SK-N-SH (cell line): ENCODE data around the gene PTAR1. TPM values are rescaled to one million over a fixed set of nuclear protein-coding genes. Genes with fewer than 3 reads are reported as not detected.

Source experiments
- CTCF ChIA-PET: fragments of 300-600, 350-600 bp; formaldehyde crosslinking; extraction: SDS; loops from one replicate; lab custom pipeline; 2021; lab: Yijun Ruan, JAX
- POLR2A ChIA-PET: fragments of 350-600 bp; sonication (Branson Sonifier 250); formaldehyde crosslinking; extraction: SDS; loops from one replicate; lab custom pipeline; 2020; ENCODE audit warnings: antibody characterized with exemption, inconsistent platforms; lab: Yijun Ruan, JAX
- DNase-seq: peaks from one replicate; pipeline ENCODE4 v3.0.0; 2012
- H2AFZ ChIP-seq: fragments of 200-600 bp; sonication (generic); 2 replicates; pipeline ENCODE4 v1.8.1; 2016; ENCODE audit warnings: antibody characterized with exemption, mild to moderate bottlenecking, low read depth
- H3F3A ChIP-seq: fragments of 200-600 bp; sonication (generic); replicated peaks from 2 replicates; pipeline ENCODE3; 2016; ENCODE audit warnings: antibody characterized with exemption, mild to moderate bottlenecking; ENCODE audit not compliant: insufficient read depth
- H3K27ac ChIP-seq, 2 experiments: fragments of 200-500 bp in 1 of 2; fragments of 200-600 bp in 1 of 2; sonication (Bioruptor generic) in 1 of 2; sonication (generic), shearing (Covaris generic) in 1 of 2; 2 replicates each; pipeline versions ENCODE4 v1.5.1 to v1.6.1; 2014 to 2016; ENCODE audit warnings: low read depth in 2 of 2, inconsistent platforms in 1 of 2, low read length in 1 of 2, mild to moderate bottlenecking in 1 of 2, mixed read lengths in 1 of 2
- H3K27me3 ChIP-seq: fragments of 200-600 bp; sonication (generic), shearing (Covaris generic); 2 replicates; pipeline ENCODE4 v1.6.1; 2016; ENCODE audit warnings: mixed run types; ENCODE audit not compliant: insufficient read depth
- H3K36me3 ChIP-seq, 2 experiments: fragments of 200-500 bp in 1 of 2; fragments of 200-600 bp in 1 of 2; sonication (Bioruptor generic) in 1 of 2; sonication (generic) in 1 of 2; replicated peaks in 1 of 2; 2 replicates each; pipeline versions ENCODE3 to v1.5.1; 2014 to 2016; ENCODE audit warnings: low read length in 1 of 2, mild to moderate bottlenecking in 1 of 2; ENCODE audit not compliant: insufficient read depth in 2 of 2, control insufficient read depth in 1 of 2
- H3K4me1 ChIP-seq, 2 experiments: fragments of 200-500 bp in 1 of 2; fragments of 200-600 bp in 1 of 2; sonication (Bioruptor generic) in 1 of 2; sonication (generic), shearing (Covaris generic) in 1 of 2; 2 replicates each; pipeline versions ENCODE4 v1.5.1 to v1.6.1; 2014 to 2016; ENCODE audit warnings: low read depth in 1 of 2, low read length in 1 of 2, mixed run types in 1 of 2; ENCODE audit not compliant: insufficient read depth in 2 of 2, control insufficient read depth in 1 of 2
- H3K4me2 ChIP-seq: fragments of 200-600 bp; sonication (generic), shearing (Covaris generic); 2 replicates; pipeline ENCODE4 v1.6.1; 2017; ENCODE audit warnings: mixed run types
- H3K4me3 ChIP-seq, 2 experiments: fragments of 200-500 bp in 1 of 2; fragments of 200-600 bp in 1 of 2; sonication (Bioruptor generic) in 1 of 2; sonication (generic), shearing (Covaris generic) in 1 of 2; 2 replicates each; pipeline versions ENCODE4 v1.5.1 to v1.8.1; 2014 to 2016; ENCODE audit warnings: low read depth in 2 of 2, inconsistent platforms in 1 of 2, low read length in 1 of 2, mild to moderate bottlenecking in 1 of 2, mixed read lengths in 1 of 2, moderate library complexity in 1 of 2
- H3K79me2 ChIP-seq: fragments of 200-600 bp; sonication (generic); 2 replicates; pipeline ENCODE4 v1.8.1; 2017; ENCODE audit warnings: mild to moderate bottlenecking; ENCODE audit not compliant: insufficient read depth
- H3K9ac ChIP-seq: fragments of 200-600 bp; sonication (generic); 2 replicates; pipeline ENCODE4 v1.6.1; 2017; ENCODE audit warnings: mixed run types
- H3K9me2 ChIP-seq: fragments of 200-600 bp; sonication (generic); 2 replicates; pipeline ENCODE4 v1.6.1; 2017; ENCODE audit warnings: mixed run types
- H3K9me3 ChIP-seq: fragments of 200-600 bp; sonication (generic); 2 replicates; pipeline ENCODE4 v1.6.1; 2017; ENCODE audit warnings: mixed run types, mild to moderate bottlenecking, moderate library complexity
- H4K20me1 ChIP-seq: fragments of 200-600 bp; sonication (generic); 2 replicates; pipeline ENCODE4 v1.6.1; 2017; ENCODE audit warnings: mild to moderate bottlenecking, mixed run types; ENCODE audit not compliant: insufficient read depth
- ELF1 ChIP-seq: IDR thresholded peaks from 2 replicates; pipeline ENCODE4 v1.4.0; 2012
- EP300 ChIP-seq, 2 experiments: IDR thresholded peaks; 2 replicates each; pipeline versions ENCODE4 v1.4.0 to v1.6.1; 2012; ENCODE audit warnings: borderline replicate concordance in 1 of 2, low read depth in 1 of 2, low read length in 1 of 2
- FOSL2 ChIP-seq: IDR thresholded peaks from 2 replicates; pipeline ENCODE4 v1.4.0; 2012; ENCODE audit warnings: low read depth, mild to moderate bottlenecking, moderate library complexity, borderline replicate concordance
- FOXJ3 ChIP-seq: sonication (generic); formaldehyde crosslinking; IDR thresholded peaks from 2 replicates; pipeline ENCODE4 v1.5.1; 2020; ENCODE audit warnings: mild to moderate bottlenecking, missing genetic modification reagents
- JUND ChIP-seq: IDR thresholded peaks from 2 replicates; pipeline ENCODE4 v1.4.0; 2012
- MEF2A ChIP-seq: IDR thresholded peaks from 2 replicates; pipeline ENCODE4 v1.4.0; 2012; ENCODE audit warnings: low read depth, borderline replicate concordance
- MXI1 ChIP-seq: IDR thresholded peaks from 2 replicates; pipeline ENCODE4 v1.6.1; 2012; ENCODE audit warnings: mild to moderate bottlenecking, low read depth, low read length, improper control_type of control experiment
- NRF1 ChIP-seq: IDR thresholded peaks from 2 replicates; pipeline ENCODE4 v1.6.1; 2012; ENCODE audit warnings: low read depth, mild to moderate bottlenecking, low read length
- RAD21 ChIP-seq: IDR thresholded peaks from 2 replicates; pipeline ENCODE4 v1.6.1; 2012; ENCODE audit warnings: mild to moderate bottlenecking, low read length
- RCOR1 ChIP-seq: fragments of 150-350 bp; IDR thresholded peaks from 2 replicates; pipeline ENCODE4 v1.6.1; 2017; ENCODE audit warnings: antibody characterized with exemption, low read length
- SIN3A ChIP-seq: IDR thresholded peaks from 2 replicates; pipeline ENCODE4 v1.6.1; 2012; ENCODE audit warnings: low read depth, mild to moderate bottlenecking, low read length, moderate library complexity, borderline replicate concordance
- TAF1 ChIP-seq: IDR thresholded peaks from 2 replicates; pipeline ENCODE4 v1.6.1; 2012; ENCODE audit warnings: low read depth, mild to moderate bottlenecking, low read length, moderate library complexity, borderline replicate concordance
- TEAD4 ChIP-seq: IDR thresholded peaks from 2 replicates; pipeline ENCODE4 v1.4.0; 2012; ENCODE audit warnings: mild to moderate bottlenecking, borderline replicate concordance; ENCODE audit not compliant: insufficient read depth
- WGBS: methylation state at CpG from one replicate; pipeline ENCODE4 v1.1.6; 2017; ENCODE audit warnings: low lambda C conversion rate; 5-methylcytosine and 5-hydroxymethylcytosine counted together
- polyA plus RNA-seq, 3 experiments: library from polyadenylated mRNA; depleted of rRNA; stranded (reverse); fragments of >200 nt; gene quantifications; 2 replicates each; pipeline ENCODE4 v1.2.3, GENCODE V29; 2012
- TF ChIP-seq, protein P1 (sequence below): IDR thresholded peaks from 2 replicates; pipeline ENCODE4 v1.4.0; 2012; ENCODE audit warnings: low read depth, borderline replicate concordance
- TF ChIP-seq, protein P2 (sequence below): fragments of 150-350 bp; IDR thresholded peaks from 2 replicates; pipeline ENCODE4 v1.6.1; 2016; ENCODE audit warnings: mild to moderate bottlenecking, low read depth, low read length
- TF ChIP-seq, protein P3 (sequence below): fragments of 200-600 bp; sonication (generic); IDR thresholded peaks from 2 replicates; pipeline ENCODE4 v1.6.1; 2017; ENCODE audit warnings: antibody characterized with exemption, mild to moderate bottlenecking, moderate library complexity
- TF ChIP-seq, protein P4 (sequence below): fragments of 150-350 bp; IDR thresholded peaks from 2 replicates; pipeline ENCODE4 v1.6.1; 2017; ENCODE audit warnings: antibody characterized with exemption, low read length, low read depth, borderline replicate concordance
- TF ChIP-seq, protein P5 (sequence below): IDR thresholded peaks from 2 replicates; pipeline ENCODE4; 2012
- TF ChIP-seq, protein P6 (sequence below): IDR thresholded peaks from 2 replicates; pipeline ENCODE4 v1.6.1; 2012; ENCODE audit warnings: mild to moderate bottlenecking, low read depth, low read length, moderate library complexity

Gene PTAR1, protein sequence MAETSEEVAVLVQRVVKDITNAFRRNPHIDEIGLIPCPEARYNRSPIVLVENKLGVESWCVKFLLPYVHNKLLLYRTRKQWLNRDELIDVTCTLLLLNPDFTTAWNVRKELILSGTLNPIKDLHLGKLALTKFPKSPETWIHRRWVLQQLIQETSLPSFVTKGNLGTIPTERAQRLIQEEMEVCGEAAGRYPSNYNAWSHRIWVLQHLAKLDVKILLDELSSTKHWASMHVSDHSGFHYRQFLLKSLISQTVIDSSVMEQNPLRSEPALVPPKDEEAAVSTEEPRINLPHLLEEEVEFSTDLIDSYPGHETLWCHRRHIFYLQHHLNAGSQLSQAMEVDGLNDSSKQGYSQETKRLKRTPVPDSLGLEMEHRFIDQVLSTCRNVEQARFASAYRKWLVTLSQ
- polyA plus RNA-seq (2012; rRNA removed), result 4.7 and 7.8 TPM in 2 replicates
- 7.3 and 7.7 TPM in 2 replicates for polyA plus RNA-seq (2012; cell fraction: cytosol; rRNA removed)
- 7.9 and 16.5 TPM in 2 replicates for polyA plus RNA-seq (2012; cell fraction: nucleus; rRNA removed)

DNA sequence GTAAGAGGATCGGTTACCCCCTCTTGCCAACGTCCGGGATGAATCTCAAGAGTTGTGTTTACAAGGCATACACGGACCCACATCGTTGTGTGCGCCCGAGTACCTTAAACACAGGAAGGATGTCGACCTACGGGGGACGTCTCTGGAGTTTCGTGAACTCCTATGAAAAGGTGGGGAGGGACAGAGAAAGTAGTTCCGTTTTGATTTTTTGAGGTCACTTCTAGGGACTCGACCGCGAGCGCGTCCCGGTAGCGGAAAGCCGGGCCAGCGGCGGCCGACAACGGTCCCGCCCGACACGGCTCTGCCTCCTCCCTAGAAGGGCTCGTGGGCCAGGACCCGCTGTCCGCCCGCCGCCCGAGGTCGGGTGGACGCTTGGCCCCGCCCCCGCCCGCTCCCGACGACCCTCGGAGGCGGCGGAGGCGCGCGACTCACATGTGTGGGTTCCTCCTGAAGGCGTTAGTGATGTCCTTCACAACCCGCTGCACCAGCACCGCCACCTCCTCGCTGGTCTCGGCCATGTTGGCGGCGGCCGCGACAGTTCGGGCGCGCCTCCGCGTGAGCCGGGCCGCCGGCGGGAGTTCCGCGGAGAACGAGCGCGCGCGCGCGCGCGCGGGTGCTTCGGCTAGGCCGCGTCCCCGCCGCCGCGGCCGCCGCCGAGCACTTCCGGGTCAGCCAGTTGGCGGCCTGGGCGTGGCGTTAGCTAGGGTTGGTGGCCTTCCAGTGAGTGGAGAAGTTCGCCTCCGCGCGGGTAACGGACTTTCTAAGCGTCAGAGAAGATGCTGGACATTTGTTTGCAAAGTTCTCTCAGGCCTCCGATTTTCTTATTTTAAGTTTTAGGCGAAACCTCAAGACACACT, at the start of gene PTAR1:
Gene PTAR1 (minus strand): TSS at position 591 of the 857 bp plus-strand sequence. CDS start 73 bp downstream, at position 518.
- POLR2A ChIA-PET, result interaction anchor here (0.7 to 0.8 kb wide), 2 partner anchors 159 to 215 kb away, joined by 3 to 4 read pairs; no protein-coding TSS in a partner anchor
- Histone ChIP-seq H3K27ac (peak within 1 kb of the TSS; percentile 93 to 94), H3K9me3 (no peaks in the 10 kb centered on the region), H3K4me2 (peak within 1 kb of the TSS; percentile 79), H3K4me1 (peaks cover 4 to 14% of the 10 kb centered on the region in 2 experiments; a peak in 3 of 4 replicates), H3F3A (peaks cover 11% of the 10 kb centered on the region), H3K79me2 (peaks cover 49% of the 10 kb centered on the region), H3K9ac (peak within 1 kb of the TSS; percentile 90), H3K9me2 (no peaks in the 10 kb centered on the region), H3K36me3 (peaks cover 5 to 9% of the 10 kb centered on the region in 2 experiments), H2AFZ (peak within 1 kb of the TSS; percentile 97), H3K27me3 (no peaks in the 10 kb centered on the region), H3K4me3 (peak within 1 kb of the TSS; percentile 79 to 86), H4K20me1 (0 out of 2 replicates have a peak, but pooled peaks cover 5% of the 10 kb centered on the region)
- WGBS, result under 1% methylated on average over 60 of the region's 98 CpGs
- peak; percentile 93 for DNase-seq
- CTCF ChIA-PET, result interaction anchor here (0.5 to 4.4 kb wide), 3 partner anchors 10 to 213 kb away, joined by 3 to 29 read pairs (median 3); partner anchors contain the start of gene APBA1
- TF ChIP-seq, protein P1, sequence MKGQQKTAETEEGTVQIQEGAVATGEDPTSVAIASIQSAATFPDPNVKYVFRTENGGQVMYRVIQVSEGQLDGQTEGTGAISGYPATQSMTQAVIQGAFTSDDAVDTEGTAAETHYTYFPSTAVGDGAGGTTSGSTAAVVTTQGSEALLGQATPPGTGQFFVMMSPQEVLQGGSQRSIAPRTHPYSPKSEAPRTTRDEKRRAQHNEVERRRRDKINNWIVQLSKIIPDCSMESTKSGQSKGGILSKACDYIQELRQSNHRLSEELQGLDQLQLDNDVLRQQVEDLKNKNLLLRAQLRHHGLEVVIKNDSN, result no peak
- TF ChIP-seq, protein P2, sequence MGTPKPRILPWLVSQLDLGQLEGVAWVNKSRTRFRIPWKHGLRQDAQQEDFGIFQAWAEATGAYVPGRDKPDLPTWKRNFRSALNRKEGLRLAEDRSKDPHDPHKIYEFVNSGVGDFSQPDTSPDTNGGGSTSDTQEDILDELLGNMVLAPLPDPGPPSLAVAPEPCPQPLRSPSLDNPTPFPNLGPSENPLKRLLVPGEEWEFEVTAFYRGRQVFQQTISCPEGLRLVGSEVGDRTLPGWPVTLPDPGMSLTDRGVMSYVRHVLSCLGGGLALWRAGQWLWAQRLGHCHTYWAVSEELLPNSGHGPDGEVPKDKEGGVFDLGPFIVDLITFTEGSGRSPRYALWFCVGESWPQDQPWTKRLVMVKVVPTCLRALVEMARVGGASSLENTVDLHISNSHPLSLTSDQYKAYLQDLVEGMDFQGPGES, result no peak
- TF ChIP-seq RCOR1, result no peak
- no peak for TF ChIP-seq FOSL2
- no peak for TF ChIP-seq FOXJ3 (CRISPR knock-in tag)
- TF ChIP-seq RAD21, result peak; percentile 14; the same call in 1 of the 2 replicates
- TF ChIP-seq MXI1, result peak; percentile 41; the same call in 1 of the 2 replicates
- TF ChIP-seq JUND, result no peak
- TF ChIP-seq, protein P3, sequence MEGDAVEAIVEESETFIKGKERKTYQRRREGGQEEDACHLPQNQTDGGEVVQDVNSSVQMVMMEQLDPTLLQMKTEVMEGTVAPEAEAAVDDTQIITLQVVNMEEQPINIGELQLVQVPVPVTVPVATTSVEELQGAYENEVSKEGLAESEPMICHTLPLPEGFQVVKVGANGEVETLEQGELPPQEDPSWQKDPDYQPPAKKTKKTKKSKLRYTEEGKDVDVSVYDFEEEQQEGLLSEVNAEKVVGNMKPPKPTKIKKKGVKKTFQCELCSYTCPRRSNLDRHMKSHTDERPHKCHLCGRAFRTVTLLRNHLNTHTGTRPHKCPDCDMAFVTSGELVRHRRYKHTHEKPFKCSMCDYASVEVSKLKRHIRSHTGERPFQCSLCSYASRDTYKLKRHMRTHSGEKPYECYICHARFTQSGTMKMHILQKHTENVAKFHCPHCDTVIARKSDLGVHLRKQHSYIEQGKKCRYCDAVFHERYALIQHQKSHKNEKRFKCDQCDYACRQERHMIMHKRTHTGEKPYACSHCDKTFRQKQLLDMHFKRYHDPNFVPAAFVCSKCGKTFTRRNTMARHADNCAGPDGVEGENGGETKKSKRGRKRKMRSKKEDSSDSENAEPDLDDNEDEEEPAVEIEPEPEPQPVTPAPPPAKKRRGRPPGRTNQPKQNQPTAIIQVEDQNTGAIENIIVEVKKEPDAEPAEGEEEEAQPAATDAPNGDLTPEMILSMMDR, result no peak
- TF ChIP-seq, protein P4, sequence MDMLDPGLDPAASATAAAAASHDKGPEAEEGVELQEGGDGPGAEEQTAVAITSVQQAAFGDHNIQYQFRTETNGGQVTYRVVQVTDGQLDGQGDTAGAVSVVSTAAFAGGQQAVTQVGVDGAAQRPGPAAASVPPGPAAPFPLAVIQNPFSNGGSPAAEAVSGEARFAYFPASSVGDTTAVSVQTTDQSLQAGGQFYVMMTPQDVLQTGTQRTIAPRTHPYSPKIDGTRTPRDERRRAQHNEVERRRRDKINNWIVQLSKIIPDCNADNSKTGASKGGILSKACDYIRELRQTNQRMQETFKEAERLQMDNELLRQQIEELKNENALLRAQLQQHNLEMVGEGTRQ, result no peak
- peak; percentile 45; the same call in 1 of the 2 replicates for TF ChIP-seq NRF1
- TF ChIP-seq ELF1, result peak; percentile 41
- TF ChIP-seq TEAD4, result no peak
- TF ChIP-seq MEF2A, result no peak
- TF ChIP-seq, protein P5, sequence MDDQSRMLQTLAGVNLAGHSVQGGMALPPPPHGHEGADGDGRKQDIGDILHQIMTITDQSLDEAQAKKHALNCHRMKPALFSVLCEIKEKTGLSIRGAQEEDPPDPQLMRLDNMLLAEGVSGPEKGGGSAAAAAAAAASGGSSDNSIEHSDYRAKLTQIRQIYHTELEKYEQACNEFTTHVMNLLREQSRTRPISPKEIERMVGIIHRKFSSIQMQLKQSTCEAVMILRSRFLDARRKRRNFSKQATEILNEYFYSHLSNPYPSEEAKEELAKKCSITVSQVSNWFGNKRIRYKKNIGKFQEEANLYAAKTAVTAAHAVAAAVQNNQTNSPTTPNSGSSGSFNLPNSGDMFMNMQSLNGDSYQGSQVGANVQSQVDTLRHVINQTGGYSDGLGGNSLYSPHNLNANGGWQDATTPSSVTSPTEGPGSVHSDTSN, result no peak
- TF ChIP-seq EP300 (IDR thresholded peaks at IDR 0.05; ENCODE audit: borderline replicate concordance in 1 of 2, low read depth in 1 of 2, low read length in 1 of 2), result peak in 1 of 2 experiments; percentile 75; a peak in 1 of 4 replicates
- TF ChIP-seq, protein P6, sequence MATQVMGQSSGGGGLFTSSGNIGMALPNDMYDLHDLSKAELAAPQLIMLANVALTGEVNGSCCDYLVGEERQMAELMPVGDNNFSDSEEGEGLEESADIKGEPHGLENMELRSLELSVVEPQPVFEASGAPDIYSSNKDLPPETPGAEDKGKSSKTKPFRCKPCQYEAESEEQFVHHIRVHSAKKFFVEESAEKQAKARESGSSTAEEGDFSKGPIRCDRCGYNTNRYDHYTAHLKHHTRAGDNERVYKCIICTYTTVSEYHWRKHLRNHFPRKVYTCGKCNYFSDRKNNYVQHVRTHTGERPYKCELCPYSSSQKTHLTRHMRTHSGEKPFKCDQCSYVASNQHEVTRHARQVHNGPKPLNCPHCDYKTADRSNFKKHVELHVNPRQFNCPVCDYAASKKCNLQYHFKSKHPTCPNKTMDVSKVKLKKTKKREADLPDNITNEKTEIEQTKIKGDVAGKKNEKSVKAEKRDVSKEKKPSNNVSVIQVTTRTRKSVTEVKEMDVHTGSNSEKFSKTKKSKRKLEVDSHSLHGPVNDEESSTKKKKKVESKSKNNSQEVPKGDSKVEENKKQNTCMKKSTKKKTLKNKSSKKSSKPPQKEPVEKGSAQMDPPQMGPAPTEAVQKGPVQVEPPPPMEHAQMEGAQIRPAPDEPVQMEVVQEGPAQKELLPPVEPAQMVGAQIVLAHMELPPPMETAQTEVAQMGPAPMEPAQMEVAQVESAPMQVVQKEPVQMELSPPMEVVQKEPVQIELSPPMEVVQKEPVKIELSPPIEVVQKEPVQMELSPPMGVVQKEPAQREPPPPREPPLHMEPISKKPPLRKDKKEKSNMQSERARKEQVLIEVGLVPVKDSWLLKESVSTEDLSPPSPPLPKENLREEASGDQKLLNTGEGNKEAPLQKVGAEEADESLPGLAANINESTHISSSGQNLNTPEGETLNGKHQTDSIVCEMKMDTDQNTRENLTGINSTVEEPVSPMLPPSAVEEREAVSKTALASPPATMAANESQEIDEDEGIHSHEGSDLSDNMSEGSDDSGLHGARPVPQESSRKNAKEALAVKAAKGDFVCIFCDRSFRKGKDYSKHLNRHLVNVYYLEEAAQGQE, result no peak
- TF ChIP-seq TAF1, result peak; percentile 95
- TF ChIP-seq SIN3A, result 0 out of 2 replicates have a peak, but pooled peaks have one; percentile 52
